Esophagus muscularis mucosa (tissue), 4 donors: ENCODE measurements around the gene EMP1.

ENCODE experiments used
- CTCF ChIP-seq, 3 experiments: fragments of 200-600 bp in 2 of 3; fragments of 450-650 bp in 1 of 3; sonication (generic) in 2 of 3; IDR thresholded peaks; one replicate each; pipeline ENCODE4 v1.5.1; 2017 to 2019; ENCODE audit warnings: antibody characterized with exemption in 3 of 3, mild to moderate bottlenecking in 2 of 3, moderate library complexity in 1 of 3
- EP300 ChIP-seq: sonication (generic); formaldehyde crosslinking; IDR thresholded peaks from one replicate; pipeline ENCODE4 v1.6.1; 2017; ENCODE audit warnings: antibody characterized with exemption
- POLR2A ChIP-seq: fragments of 450-650 bp; IDR thresholded peaks from one replicate; pipeline ENCODE4 v1.6.1; 2017; ENCODE audit warnings: antibody characterized with exemption, moderate library complexity, mild to moderate bottlenecking, low read depth
- POLR2AphosphoS5 ChIP-seq, 2 donors: sonication (generic); formaldehyde crosslinking; IDR thresholded peaks; one replicate each; pipeline ENCODE4 v1.6.1; 2017; ENCODE audit warnings: antibody characterized with exemption in 2 of 2

GRCh38 chr12:13241833-13242488, 45.4 kb downstream of the EMP1 start:
- TF ChIP-seq EP300 = no peak
- TF ChIP-seq CTCF (IDR thresholded peaks at IDR 0.05) = no peak
- TF ChIP-seq POLR2A = no peak
- no peak for TF ChIP-seq POLR2AphosphoS5 (IDR thresholded peaks at IDR 0.05)
